Neutrophil (primary cell): ENCODE data around the gene WT1.
"Not testable (repeated sequence)": the region's sequence is repeated elsewhere in the genome, so short reads cannot be mapped to it uniquely, and the experiment has no call there.

ENCODE experiments used
- H3K27ac ChIP-seq: fragments of 200-600 bp; sonication (generic); 2 replicates; pipeline ENCODE4 v1.5.1; 2016; ENCODE audit warnings: mild to moderate bottlenecking, moderate library complexity
- H3K27me3 ChIP-seq: fragments of 200-600 bp; sonication (generic); 2 replicates; pipeline ENCODE4 v1.6.0; 2016; ENCODE audit warnings: mild to moderate bottlenecking
- H3K36me3 ChIP-seq: fragments of 200-600 bp; sonication (generic); 2 replicates; pipeline ENCODE4 v1.5.1; 2017
- H3K4me1 ChIP-seq, 2 experiments: fragments of 200-600 bp in 1 of 2; sonication (generic) in 1 of 2; 1 replicate in 1 of 2; 2 replicates in 1 of 2; pipeline versions ENCODE4 v1.5.1 to v1.6.1; 2013 to 2016; ENCODE audit warnings: low read depth in 1 of 2, low read length in 1 of 2, mild to moderate bottlenecking in 1 of 2, moderate library complexity in 1 of 2; ENCODE audit not compliant: control insufficient read depth in 1 of 2, insufficient read depth in 1 of 2
- H3K4me3 ChIP-seq, 2 experiments: fragments of 200-600 bp in 1 of 2; sonication (generic) in 1 of 2; 1 replicate in 1 of 2; 2 replicates in 1 of 2; pipeline ENCODE4 v1.5.1; 2013 to 2016; ENCODE audit warnings: low read depth in 1 of 2, low read length in 1 of 2, mild to moderate bottlenecking in 1 of 2, moderate library complexity in 1 of 2
- H3K9me3 ChIP-seq: fragments of 200-600 bp; sonication (generic); 2 replicates; pipeline ENCODE4 v1.5.1; 2016
- CTCF ChIP-seq: fragments of 200-600 bp; sonication (generic); IDR thresholded peaks from 2 replicates; pipeline ENCODE4 v1.5.1; 2016; ENCODE audit warnings: antibody characterized with exemption

The WT1 gene

DNA sequence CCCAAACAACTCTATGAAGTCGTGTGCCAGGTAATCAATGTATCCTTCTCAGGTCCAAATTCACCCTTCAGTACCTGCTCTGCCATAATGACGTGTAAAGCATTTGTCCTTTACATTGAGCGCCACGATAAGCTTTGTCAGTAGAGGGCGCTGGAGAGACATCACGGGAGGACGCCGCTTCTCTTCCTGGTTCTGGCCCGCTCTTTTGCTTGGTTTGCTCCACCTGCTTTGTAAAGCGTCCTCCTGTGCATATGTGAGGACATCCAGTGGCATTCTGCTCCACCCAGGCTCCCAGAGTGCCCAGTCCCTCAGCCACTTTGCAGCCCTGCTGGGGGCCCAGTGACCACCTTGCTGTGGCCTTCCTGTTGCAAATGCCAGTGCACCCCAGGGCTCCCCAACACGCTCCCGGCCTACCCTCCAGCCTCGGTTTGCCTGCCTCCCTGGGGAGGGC is 61.1 kb downstream of the WT1 start:
- Histone ChIP-seq H3K27ac (no peak overlapping the region), H3K4me1 (no peaks in the 10 kb centered on the region), H3K36me3 (no peaks in the 10 kb centered on the region), H3K4me3 (no peak overlapping the region), H3K27me3 (no peaks in the 10 kb centered on the region), H3K9me3 (no peaks in the 10 kb centered on the region)
- no peak for TF ChIP-seq CTCF

DNA sequence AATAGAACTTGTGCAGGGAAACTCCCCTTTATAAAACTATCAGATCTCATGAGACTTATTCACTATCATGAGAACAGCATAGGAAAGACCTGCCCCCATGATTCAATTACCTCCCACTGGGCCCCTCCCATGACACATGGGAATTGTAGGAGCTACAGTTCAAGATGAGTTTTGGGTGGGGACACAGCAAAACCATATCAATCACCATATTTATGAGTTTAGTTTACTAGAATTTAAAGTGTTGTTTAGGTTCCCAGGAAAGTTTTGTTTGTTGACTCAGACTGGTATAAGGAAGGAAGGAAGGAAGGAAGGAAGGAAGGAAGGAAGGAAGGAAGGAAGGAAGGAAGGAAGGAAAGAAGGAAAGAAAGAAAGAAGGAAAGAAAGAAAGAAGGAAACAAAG is 65.4 kb downstream of the WT1 start:
- H3K4me3 ChIP-seq, H3K27ac ChIP-seq, H3K36me3 ChIP-seq, H3K9me3 ChIP-seq, H3K27me3 ChIP-seq, H3K4me1 ChIP-seq: not testable (repeated sequence)

- Histone ChIP-seq H3K9me3 (no peaks in the 10 kb centered on the region), H3K4me3 (no peak overlapping the region), H3K27me3 (no peaks in the 10 kb centered on the region), H3K36me3 (no peaks in the 10 kb centered on the region), H3K27ac (no peak overlapping the region), H3K4me1 (no peaks in the 10 kb centered on the region)
- no peak for TF ChIP-seq CTCF
Measured at GRCh38 chr11:32366666-32367065, 68.7 kb downstream of the WT1 start.

GRCh38 chr11:32365192-32365591 is 70.1 kb downstream of the WT1 start:
- H3K27ac ChIP-seq, result no peak overlapping the region
- no peaks in the 10 kb centered on the region for H3K27me3 ChIP-seq
- H3K36me3 ChIP-seq, result no peaks in the 10 kb centered on the region
- no peak overlapping the region for H3K4me3 ChIP-seq
- no peaks in the 10 kb centered on the region for H3K9me3 ChIP-seq
- H3K4me1 ChIP-seq, result no peaks in the 10 kb centered on the region
- no peak for TF ChIP-seq CTCF

DNA sequence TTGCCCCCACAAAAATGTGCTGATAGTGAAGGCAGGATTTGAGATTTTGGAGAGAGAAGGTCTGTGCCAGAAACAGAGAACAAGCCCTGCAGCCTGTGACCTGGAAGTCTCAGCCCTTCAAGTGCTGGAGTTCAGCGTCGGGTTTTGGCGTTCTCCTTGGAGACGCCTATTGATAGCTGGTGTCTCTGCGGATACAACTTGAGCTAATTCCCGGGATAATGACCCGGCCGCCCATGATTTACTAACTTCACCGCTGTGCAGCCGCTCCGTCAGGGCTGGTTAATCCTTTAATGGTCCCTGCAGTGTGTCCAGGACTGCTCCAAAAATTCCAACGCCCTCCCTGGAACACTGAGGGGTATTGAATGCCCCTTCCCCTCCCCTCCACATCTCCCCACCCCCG is 76.6 kb downstream of the WT1 start:
- no peak for TF ChIP-seq CTCF
- no peaks in the 10 kb centered on the region for H3K9me3 ChIP-seq
- no peaks in the 10 kb centered on the region for H3K4me1 ChIP-seq
- H3K4me3 ChIP-seq, result no peak overlapping the region
- no peaks in the 10 kb centered on the region for H3K36me3 ChIP-seq
- peaks cover 12% of the 10 kb centered on the region for H3K27me3 ChIP-seq
- no peak overlapping the region for H3K27ac ChIP-seq

DNA sequence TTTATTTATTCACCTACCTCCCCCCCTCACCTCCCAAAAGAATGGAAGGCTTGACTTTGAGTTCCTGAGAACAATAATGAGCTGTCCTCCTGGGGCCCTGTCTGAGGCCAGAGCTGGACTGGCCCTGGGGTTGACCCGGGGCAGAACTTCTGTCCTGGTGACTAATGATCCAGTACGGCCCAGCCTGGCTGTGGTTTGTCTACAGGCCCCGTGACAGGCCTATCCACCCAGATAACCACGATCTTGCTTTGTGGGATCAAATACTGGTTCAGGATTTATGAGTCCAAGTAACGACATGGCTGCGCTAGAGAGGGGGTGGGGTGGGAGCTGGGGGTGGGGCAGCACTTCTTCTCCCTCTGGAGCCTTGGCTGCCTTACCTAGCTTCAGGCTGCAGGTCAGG is 81.5 kb downstream of the WT1 start:
- H3K27ac ChIP-seq, result no peak overlapping the region
- no peak for TF ChIP-seq CTCF
- no peaks in the 10 kb centered on the region for H3K4me1 ChIP-seq
- no peaks in the 10 kb centered on the region for H3K9me3 ChIP-seq
- H3K27me3 ChIP-seq, result peaks cover 16% of the 10 kb centered on the region
- no peak overlapping the region for H3K4me3 ChIP-seq
- no peaks in the 10 kb centered on the region for H3K36me3 ChIP-seq
